Right ventricle myocardium inferior (tissue), 1 donor: ENCODE data around the gene LTF. TPM values are rescaled to one million over a fixed set of nuclear protein-coding genes. Genes with fewer than 3 reads are reported as not detected.

Source experiments
- total RNA-seq: library from RNA; stranded (reverse); fragmentation: NEBNext Ultra II Directional; extraction: Animal tissue kit (Norgen Biotek cat#: 25700); gene quantifications from one replicate; pipeline ENCODE4 v1.2.1, GENCODE V29; 2021
- donor health status: DM: no; HTN: yes; CAD: no; lungs with severe emphysema.

Gene LTF
- total RNA-seq, 1 donor from 2014 or later: 4.8 TPM

Other genes with a start within 250 kb of the LTF start
- not detected for gene CCR3, start 222.4 kb downstream of the LTF start, total RNA-seq
- 0.89 TPM for gene CCR2, start 110.8 kb downstream of the LTF start, total RNA-seq
- gene CCR5, start 94.0 kb downstream of the LTF start, total RNA-seq: 0.49 TPM
- gene CCRL2, start 57.6 kb downstream of the LTF start, total RNA-seq: 1.2 TPM
- not detected for gene RTP3, start 33.1 kb upstream of the LTF start, total RNA-seq
- gene LRRC2, start 101.4 kb upstream of the LTF start, total RNA-seq: 110 TPM
- not detected for gene FAM240A, start 147.6 kb upstream of the LTF start, total RNA-seq
- 36.9 TPM for gene ALS2CL, start 228.8 kb upstream of the LTF start, total RNA-seq
- 0.89 TPM for gene TMIE, start 236.5 kb upstream of the LTF start, total RNA-seq